ENCODE data around the gene ANKS6.

GRCh38 chr9:98818764-98819163 lies 22.4 kb upstream of the ANKS6 start:
- TF ChIP-seq POLR2A (IDR thresholded peaks at IDR 0.05; ENCODE audit: extremely low read depth, insufficient read length) = no peak
- TF ChIP-seq CTCF (IDR thresholded peaks at IDR 0.05; ENCODE audit: low read depth, low read length) = no peak
